Stimulated activated CD4-positive, alpha-beta T cell treated with anti-CD3 and anti-CD28 coated beads, Interleukin-4, amount 100 ng/mL, for 24 hours (primary cell): ENCODE measurements around the gene KIF2C.
"Not testable (repeated sequence)": the region's sequence is repeated elsewhere in the genome, so short reads cannot be mapped to it uniquely, and the experiment has no call there.

Experiments used
- DNase-seq: peaks from one replicate; pipeline ENCODE4 v3.0.0-alpha.2; 2020

KIF2C gene

DNA sequence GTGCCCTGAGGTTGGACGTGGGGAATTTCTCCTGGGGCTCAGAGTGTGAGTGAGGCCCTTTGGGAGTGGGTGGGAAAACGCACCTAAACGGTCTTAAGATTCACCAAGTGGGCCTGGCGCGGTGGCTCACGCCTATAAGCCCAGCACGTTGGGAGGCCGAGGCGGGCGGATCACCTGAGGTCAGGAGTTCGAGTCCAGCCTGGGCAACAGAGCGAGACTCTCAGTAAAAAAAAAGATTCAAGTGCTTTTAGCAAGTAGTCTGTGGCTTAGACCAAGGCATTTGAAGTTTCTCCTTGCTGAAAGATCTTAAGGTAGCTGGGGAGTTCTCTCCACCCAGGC, 37.1 kb downstream of the KIF2C start:
- DNase-seq, result no peak

- DNase-seq, result no peak
Observed at GRCh38 chr1:44777547-44777946, 37.9 kb downstream of the KIF2C start.

DNA sequence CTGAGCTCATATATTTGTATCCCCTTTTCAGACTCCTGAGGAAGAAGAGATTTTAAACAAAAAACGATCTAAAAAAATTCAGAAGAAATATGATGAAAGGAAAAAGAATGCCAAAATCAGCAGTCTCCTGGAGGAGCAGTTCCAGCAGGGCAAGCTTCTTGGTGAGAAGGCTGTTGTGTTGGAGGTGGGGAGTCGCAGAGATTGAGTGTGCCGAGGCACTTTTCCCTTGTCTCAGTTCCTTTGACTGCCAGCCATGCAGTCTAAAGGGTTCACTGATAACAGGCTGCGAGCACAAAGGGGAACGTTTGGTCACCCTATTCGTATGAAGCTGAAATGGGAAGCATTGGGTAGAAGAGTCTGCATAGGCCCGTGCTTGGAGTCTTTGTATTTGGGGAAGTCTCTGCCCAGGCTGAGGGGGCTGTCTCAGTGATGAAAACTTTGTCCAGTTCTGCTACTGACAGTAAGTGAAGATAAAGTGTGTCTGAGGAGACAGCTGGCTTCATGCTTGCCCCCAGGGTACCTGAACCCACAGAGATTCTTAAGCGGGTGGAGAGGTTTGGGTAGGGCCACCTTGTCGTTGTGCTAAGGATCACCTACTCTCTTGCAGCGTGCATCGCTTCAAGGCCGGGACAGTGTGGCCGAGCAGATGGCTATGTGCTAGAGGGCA, 38.5 kb downstream of the KIF2C start:
- no peak for DNase-seq

DNA sequence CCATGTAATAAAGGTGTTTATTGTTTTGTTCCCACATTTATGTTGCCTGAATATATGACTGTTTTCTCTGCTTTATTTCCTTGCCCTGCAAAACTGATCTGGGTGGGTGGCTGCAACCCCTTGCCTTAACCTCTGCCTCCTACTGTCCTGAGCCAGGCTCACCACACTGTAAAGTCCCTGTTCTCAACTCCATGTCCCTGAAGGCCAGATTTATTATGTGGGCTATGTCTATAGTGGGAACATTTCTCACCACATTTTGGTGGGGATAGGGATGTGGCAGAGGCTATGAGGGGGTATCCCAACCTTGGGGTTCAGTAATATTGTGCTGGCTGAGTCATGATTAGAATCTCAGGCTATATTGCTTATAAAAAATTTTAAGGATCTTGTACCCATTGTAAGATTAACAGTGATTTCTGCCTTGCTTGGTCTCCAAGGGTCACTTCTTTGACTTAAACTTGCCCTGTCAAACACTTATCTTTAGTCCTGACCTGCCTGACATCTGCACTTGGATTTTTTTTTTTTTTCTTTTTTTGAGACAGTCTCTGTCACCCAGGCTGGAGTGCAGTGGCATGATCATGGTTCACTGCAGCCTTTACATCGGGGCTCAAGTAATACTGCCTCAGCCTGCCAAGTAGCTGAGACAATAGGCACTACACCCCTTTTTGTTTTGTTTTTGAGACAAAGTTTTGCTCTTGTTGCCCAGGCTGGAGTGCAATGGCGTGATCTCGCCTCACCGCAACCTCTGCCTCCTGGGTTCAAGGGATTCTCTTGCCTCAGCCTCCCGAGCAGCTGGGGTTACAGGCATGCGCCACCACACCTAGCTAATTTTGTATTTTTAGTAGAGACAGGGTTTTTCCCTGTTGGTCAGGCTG, 39.3 kb downstream of the KIF2C start:
- DNase-seq, result no peak

GRCh38 chr1:44780583-44781121, 41.0 kb downstream of the KIF2C start:
- no peak for DNase-seq

DNA sequence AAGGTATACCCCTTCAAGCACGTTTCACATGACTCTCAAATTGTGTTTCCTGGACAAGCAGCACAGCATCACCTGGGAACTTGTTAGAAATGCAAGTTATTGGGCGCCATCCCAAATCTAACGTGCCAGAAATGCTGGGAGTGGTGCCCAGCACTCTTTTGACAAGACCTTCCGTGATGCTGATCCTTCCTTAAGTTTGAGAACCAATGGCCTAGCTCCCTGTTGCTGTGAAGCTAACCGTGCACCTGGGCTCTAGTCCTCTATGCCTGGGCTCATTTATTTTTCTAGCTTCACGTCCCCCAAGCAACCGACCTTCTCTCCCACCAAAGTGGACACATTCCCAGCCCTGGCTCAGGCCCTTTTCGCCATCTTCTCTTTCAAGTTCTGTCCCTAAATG, 44.1 kb downstream of the KIF2C start:
- no peak for DNase-seq

- no peak for DNase-seq
Observed at GRCh38 chr1:44784094-44785028, 44.7 kb downstream of the KIF2C start.

DNA sequence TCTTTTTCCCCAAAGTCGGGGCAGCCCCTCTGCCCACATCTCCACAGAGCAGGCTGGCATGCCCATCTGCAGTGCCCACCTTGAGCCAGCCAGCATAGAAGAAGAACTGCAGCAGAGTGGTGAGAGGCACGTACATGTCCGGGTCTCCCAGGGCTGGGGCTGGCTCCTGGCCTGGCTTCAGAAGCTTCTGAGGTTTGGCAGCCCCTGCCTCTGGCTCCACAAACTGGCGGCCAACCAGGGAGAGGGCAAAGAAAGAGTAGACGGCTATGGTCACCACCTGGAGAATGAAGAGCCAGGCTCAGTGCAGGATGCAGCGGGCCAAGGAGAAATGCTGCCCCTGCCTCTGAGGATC, 45.4 kb downstream of the KIF2C start:
- no peak for DNase-seq

DNA sequence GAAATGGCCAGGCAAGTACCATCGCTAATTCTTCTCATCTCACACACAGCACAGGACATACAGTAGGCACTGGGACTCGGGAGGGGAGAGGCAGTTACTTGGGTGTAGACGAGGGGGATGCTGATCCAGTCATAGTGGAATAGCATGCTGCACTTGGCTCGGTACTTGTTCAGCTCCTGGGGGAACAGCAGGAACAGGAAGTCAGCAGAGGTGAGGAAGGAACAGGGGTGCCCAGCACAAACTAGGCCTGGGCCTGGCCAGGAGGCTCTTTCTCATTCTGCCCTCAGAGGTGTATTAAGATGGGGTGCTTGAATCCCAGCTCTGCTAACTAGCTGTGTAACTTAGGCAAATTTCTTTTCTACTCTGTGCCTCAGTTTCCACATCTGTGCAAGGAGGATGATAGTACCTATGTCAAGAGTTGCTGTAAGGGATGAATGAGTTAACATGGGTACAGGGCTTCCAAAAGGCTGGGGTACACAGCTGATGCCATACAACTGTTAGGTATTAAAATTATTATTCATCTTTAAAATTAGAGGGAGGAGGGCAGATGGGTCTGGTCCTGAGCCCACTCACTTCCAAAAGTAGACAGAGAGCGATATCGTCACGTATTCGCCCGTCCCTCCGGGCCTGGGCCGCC, 46.0 kb downstream of the KIF2C start:
- DNase-seq, result no peak

DNA sequence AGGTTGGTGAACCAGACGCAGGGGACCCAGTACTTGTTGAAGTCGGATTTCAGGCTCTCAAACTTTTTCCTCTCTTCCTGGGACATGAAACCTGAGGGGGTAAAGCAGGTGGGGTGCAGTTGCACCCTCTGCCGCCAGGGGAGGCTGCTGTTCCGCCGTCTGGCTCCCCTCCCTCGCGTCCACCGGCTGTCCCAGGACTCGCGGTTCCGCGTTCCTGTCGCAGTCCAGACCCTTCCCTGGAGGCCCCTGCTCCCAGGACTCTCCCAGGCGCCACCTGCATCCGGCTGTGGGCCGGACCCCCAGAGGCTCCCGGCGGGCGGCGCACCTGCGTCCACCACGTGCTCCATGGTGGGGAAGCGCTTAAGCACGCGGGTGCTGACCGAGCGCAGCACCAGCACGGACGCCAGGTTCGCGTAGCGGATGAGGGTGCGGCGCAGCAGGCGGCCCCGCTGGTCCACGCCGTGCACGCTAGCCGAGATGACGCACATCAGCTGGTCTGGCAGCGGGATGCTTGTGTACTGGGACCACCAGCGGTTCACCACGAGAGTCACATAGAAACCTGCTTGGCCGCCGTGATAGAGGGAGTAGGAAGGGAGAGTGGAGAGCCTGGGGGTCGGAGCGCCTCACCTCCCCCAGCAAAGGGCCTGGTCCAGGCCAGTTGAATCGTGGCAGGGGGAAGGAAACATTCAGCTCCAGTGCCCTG, 46.7 kb downstream of the KIF2C start:
- DNase-seq, result peak; percentile 77

GRCh38 chr1:44786841-44787426, 47.3 kb downstream of the KIF2C start:
- no peak for DNase-seq

DNA sequence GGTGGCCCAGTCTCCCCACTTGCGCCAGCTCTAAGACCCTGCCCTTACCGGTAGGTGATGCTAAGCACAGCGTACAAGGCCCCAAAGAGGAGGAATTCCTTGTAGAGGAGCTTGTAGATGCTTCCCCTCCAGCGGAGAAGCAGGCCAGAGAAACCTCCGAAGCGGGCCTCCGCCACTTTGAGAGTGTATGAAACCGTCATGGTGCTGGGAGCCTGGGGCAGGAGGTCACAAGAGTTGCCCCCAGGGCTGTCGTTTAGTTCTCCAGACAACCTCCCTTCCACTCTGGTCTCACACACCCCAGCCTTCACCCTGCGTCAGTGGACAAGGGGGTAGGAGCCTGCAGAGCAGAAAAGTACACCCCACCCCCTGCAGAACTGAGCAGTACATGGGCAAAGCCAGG, 47.9 kb downstream of the KIF2C start:
- DNase-seq, result no peak

DNA sequence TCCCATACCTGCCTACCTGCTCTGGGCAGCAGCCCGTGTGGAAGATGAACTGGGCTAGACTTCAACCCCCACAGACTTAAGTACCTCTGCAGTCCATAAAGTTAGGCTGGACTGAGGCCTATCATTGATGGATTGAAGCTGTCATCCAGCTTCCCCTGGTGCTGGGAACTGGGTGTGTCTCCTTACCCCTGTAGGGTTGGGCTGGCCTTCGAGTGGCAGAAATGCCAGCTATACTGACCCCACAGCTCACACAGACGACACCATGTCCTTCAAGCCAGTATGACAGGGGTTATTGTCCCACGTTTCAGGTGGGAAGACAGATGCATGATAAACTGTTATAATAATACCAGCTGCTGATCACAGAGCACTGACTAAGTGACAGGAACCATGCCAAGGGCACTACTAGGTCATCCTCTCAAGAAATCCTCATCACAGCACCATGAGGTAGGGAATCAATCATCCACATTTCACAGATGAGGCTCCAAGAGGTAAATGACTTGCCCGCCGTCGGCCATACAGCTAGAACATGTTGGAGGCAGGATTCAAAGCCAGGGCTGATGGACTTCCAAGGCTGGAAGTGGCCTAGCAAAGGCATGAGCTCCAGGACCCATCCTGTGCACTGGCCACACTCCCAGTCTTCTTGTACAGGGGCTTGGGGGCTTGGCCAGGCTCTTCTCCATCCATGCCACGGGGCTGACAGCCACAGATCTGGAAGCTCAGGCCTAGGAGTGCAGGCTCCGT, 48.7 kb downstream of the KIF2C start, which contains the start of gene BEST4:
TSS of gene BEST4 (minus strand) at position 51 of the 741 bp plus-strand sequence. CDS start 465 bp downstream, outside the sequence.
- no peak for DNase-seq

DNA sequence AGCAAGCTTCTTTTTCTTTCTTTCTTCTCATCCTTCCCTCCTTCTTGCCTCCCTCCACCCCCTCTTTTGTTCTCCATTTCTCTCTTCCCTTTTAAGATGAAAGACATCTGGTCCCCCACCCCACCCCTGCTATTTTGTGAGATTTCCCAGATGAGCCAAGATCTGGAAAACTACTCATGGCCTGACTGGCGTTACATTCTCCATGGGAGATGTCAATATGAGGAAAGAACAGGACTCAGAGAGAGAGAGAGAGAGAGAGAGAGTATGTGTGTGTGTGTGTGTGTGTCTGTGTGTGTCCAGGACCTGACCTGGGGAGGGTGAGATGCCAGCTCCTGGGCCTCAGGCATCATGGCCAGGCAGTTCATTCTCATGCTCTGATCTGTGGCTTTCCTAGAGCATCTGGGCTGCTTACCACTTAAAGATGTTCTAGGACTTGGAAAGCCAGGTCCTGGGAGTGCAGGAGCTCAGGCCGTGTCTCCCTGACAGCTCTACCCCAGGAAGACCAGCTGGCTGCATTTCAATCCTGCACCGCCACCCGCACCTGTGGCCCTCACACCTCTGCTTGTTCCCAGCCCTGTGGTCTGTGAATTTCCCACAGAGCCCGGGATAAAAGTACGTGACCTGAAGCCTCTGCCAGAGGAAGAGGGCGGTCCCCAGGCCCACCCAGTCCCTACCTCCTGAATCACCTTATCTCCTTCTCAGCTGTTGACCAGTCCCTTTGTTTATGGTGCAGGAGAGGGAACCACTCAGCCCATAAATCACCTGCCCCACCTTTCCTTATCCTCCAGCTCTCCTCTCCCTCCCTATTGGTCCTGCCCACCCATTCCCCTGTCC, 51.5 kb downstream of the KIF2C start:
- no peak for DNase-seq

- DNase-seq, result no peak
Observed at GRCh38 chr1:44792736-44793502, 53.3 kb downstream of the KIF2C start.

DNA sequence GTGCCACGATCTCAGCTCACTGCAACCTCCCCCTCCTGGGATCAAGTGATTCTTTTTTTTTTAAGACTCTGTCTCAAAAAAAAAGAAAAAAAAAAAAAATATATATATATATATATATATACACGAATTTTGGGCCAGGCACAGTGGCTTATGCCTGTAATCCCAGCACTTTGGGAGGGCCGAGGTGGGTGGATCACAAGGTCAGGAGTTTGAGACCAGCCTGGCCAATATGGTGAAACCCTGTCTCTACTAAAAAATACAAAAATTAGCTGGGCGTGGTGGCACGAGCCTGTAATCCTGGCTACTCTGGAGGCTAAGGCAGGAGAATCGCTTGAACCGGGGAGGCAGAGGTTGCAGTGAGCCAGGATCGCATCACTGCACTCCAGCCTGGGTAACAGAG, 58.2 kb downstream of the KIF2C start:
- not testable (repeated sequence) for DNase-seq

- no peak for DNase-seq
Observed at GRCh38 chr1:44798481-44799365, 59.1 kb downstream of the KIF2C start.
